PC-9 (cell line): ENCODE results near the gene POLD1.

Experiments used
- EZH2 ChIP-seq: fragments of 200-600 bp; sonication (generic); IDR thresholded peaks from 2 replicates; pipeline ENCODE4 v1.8.0; 2017; ENCODE audit warnings: antibody characterized with exemption, low read depth
- TF ChIP-seq, protein P1 (sequence below): fragments of 200-600 bp; sonication (generic); conservative IDR thresholded peaks from 2 replicates; pipeline ENCODE4 v1.6.1; 2017; ENCODE audit warnings: mixed run types, antibody characterized with exemption, mild to moderate bottlenecking, moderate library complexity

DNA sequence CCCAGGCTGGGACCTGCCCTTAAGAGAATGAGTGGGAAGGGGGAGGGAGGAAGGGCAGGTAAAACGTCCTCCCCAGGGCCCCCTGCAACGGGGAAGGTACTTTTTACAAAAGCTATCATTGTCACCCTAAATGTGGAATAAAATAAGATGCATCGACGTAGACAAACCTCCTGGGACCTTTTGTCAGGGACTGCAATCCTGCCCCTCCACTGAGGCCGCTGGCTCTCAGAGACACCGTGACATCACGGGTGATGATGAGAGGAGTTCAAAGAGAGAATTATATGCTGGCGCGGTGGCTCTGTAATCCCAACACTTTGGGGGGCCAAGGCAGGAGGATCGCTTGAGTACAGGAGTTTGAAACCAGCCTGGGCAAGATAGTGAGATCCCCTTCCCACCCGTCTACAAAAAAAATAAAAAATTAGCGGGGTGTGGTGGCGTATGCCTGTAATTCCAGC, 46.8 kb downstream of the POLD1 start:
- TF ChIP-seq, protein P1, sequence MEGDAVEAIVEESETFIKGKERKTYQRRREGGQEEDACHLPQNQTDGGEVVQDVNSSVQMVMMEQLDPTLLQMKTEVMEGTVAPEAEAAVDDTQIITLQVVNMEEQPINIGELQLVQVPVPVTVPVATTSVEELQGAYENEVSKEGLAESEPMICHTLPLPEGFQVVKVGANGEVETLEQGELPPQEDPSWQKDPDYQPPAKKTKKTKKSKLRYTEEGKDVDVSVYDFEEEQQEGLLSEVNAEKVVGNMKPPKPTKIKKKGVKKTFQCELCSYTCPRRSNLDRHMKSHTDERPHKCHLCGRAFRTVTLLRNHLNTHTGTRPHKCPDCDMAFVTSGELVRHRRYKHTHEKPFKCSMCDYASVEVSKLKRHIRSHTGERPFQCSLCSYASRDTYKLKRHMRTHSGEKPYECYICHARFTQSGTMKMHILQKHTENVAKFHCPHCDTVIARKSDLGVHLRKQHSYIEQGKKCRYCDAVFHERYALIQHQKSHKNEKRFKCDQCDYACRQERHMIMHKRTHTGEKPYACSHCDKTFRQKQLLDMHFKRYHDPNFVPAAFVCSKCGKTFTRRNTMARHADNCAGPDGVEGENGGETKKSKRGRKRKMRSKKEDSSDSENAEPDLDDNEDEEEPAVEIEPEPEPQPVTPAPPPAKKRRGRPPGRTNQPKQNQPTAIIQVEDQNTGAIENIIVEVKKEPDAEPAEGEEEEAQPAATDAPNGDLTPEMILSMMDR = no peak
- no peak for TF ChIP-seq EZH2
